DND-41 (cell line): ENCODE data around the gene NPFFR1.

Source experiments
- CTCF ChIP-seq: IDR thresholded peaks from 2 replicates; pipeline ENCODE4 v1.5.1; 2012; ENCODE audit warnings: borderline replicate concordance, low read length, moderate library complexity, mild to moderate bottlenecking; ENCODE audit not compliant: poor library complexity, severe bottlenecking; ENCODE audit errors: extremely low read depth
- EZH2 ChIP-seq: IDR thresholded peaks from 3 replicates; pipeline ENCODE4 v1.6.1; 2012; ENCODE audit warnings: borderline replicate concordance, low read depth, mild to moderate bottlenecking, moderate library complexity, low read length, inconsistent platforms; ENCODE audit not compliant: severe bottlenecking

GRCh38 chr10:70331160-70331485 lies 47.3 kb upstream of the NPFFR1 start:
- TF ChIP-seq CTCF (no peak), EZH2 (no peak)
